ENCODE data around the gene LSP1.
"Not testable (repeated sequence)": the region's sequence is repeated elsewhere in the genome, so short reads cannot be mapped to it uniquely, and the experiment has no call there.

The LSP1 gene

DNA sequence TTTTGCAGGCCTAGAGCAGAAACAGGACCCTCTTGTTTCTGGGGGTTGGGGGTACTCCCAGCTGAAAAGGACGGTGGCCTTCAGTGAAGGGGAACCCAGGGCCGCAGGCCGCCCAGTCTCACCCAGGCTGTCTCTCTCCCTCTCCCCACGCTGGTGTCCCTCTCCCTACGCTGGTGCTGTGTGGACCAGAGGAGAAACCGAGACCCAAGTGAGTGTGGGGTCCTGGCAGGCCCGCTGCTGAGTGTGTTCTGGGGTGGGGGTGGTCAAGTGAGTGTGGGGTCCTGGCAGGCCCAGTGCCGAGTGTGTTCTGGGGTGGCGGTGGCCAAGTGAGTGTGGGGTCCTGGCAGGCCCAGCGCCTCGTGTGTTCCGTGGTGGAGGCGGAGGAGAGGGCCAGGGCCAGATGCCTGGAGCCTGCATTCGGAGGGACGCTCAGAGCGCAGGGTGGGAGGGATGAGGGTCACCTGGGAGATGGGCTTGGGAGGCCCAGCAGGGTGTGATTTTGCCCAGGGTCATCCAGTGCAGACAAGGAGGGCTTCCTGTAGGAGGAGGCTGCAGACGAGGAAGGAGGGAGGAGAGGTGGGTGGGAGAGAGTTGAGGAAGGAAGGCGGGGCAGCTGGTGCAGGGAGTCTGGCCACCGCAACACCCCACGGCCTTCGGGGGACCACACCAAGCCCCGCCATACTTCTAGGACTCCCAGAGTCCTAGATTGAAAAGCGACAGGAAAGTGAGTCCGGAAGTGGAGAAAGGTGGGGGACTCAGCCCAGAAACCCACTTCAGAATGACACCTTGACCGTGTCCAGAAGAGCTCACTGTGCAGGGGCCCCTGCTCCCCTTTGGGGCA lies 77.0 kb downstream of the LSP1 start:
- no peak for DNase-seq

DNA sequence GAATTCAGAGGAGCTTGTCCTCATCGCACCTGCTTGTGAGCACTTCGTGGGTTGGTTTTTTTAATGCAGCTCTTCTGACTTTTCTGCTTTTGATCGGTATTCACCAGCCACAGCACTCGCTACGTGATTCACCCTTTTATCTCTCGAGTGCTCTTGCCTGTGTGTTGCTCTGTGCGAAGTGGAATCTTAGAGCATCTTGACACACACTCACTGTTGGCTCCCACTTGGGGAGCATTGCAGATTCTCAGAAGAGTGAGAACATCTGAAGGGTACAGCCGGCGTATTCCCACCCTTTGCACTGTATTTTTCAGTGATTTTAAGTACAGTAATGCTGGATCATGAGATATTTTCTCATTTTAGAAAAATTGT lies 77.6 kb downstream of the LSP1 start:
- DNase-seq, result no peak

DNA sequence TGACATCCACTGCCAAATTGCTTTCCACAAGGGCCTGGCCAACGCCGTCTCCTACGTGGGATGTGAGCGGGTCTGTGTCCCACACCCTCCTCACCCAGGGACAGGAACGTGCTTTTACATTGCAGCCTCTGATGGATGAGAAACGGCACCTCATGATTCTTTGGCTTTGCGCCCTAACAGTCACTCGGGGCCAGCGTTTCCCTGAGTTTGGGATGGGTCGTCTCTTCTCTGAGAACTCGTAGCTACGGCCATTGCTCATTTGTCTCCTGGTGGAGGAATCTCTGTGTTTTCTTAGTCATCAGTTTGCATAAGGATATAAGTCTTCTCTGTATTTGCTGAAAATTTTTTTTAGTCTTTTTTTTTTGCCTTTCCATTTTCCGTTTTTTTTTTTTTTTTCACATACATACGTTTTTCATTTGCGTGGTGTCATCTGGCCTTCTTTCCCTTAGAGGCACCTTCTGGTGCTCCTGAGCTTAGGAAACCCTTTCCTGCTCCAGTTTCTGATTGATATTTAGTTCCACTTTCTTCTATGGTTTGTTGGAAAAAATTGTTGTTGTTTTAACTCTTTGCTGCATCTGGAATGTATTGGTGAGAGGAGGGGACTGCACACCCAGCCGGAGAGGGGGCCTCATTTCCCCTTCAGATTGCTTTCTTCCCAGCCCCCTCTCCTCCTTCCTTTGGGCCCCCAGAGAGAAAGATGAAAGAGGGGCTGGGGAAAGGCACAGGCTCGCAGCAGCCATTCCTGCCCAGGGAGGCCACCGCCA lies 78.6 kb downstream of the LSP1 start:
- no peak for DNase-seq

- no peak for DNase-seq
Observed at GRCh38 chr11:1932105-1932480, 79.2 kb downstream of the LSP1 start.

- DNase-seq, result no peak
Observed at GRCh38 chr11:1932681-1933080, 79.8 kb downstream of the LSP1 start.

DNA sequence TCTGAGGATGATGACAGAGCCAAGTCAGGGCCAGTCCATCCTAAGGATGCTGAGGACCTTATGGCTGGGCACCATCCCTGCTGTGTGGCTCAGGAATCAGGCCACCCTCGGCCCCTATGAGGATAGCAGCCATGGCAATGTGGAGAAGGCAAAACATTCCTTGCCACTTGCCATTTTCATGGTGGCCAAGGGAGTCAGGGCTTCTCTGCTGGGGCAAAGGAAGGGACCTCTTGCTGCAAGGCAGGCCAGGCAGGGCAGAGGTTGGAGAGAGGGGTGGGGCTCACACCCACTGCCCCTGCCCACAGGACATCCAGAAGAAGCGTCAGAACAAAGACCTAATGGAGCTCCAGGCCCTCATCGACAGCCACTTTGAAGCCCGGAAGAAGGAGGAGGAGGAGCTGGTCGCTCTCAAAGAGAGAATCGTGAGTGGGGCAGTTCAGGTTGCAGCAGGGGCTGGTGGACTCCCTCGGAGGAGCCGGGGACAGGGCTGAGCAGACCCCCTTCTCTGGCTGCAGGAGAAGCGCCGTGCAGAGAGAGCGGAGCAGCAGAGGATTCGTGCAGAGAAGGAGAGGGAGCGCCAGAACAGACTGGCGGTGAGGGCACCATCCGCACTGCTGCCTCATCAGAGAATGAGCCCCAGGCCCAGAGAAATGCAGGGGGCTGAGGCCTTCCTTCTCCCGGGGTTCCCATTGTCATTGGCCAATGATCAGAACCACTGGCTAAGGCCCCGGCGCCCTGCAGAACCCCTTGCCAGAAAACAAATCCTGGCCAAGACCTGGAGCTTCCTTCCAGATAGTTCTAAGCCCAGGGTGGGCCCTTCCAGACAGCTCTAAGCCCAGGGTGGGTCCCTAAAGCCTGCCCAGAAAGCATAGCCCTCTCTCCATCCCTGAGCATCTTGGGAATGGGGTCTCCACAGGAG lies 80.8 kb downstream of the LSP1 start:
- DNase-seq, result no peak

- DNase-seq, result no peak
Observed at GRCh38 chr11:1934335-1935155, 81.7 kb downstream of the LSP1 start.

DNA sequence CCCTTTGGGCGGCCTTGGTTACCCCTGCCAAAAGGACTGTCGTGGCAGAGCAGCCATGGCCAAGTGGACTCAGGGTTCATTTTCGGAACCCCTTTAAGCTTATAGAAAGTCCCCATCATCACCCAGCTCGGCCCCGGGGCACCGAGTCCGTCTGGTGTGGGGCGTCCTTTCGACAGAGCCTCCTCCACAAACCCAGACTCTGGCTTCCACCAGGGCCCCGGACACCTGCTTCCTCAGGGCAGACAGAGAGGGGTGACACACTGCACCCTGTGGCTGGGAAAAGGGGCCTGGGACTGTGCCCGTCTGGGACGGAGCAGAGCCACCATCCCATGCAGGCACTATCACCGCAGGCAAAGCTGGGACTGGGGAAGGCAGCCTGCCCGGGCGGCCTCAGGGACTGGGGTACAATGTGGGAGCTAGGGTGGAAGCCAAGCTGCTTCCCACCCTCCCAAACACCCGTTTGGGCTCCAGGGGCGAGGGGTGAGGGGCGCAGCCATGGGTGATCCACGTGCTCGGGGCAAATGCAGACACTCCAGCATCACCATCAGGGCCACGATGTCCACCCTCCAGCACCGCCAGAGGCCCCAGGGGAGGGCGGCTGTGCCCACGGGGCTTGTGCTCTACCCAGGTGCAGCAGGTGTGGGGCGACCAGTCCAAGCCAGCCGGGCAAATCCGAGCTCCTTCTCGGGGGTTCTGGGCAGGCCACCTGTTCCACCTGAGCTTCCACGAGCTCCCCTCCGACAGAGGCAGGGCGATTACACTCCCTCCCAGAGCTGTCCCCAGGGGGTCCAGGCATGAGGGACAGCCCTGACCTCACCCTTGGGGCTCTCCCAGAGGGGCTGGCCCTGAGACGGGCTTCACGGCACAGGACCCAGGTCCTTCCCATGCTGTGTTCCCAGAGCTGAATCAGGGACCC lies 82.5 kb downstream of the LSP1 start:
- DNase-seq, result no peak

DNA sequence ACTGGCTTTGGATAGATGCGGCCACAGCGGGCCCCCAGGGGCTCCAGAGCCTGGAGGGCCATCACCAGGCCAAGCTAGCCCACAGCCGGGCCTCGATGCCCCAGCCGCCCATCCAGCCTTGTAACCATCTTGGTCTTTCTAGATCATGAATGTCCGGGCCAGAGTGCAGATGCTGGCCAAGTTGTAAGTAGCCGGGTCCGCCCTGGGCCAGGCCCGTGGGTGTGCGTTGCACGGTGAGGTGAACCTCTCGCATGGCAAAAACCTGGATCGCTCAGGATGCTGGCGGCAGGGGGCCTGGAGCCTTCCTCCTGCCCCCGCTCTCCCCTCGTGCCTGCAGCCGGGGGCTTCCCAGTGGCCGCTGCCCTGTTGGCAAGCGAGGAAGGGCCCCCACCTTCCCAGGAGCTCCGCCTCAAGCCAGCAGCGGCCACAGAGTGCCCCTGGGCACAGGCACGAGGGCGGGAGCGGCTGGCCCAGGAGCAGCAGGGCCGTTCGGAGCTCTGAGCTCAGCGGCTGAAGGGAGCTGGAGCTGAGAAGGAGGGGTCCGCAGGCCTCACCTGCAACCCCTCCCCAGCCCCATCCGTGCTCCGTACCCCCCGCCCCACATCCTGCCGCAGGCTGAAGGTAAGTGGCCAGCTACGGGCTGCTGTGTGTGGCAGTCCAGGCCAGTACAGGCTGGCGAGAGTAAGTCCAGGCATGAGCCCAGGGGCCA lies 83.3 kb downstream of the LSP1 start:
- DNase-seq, result no peak

DNA sequence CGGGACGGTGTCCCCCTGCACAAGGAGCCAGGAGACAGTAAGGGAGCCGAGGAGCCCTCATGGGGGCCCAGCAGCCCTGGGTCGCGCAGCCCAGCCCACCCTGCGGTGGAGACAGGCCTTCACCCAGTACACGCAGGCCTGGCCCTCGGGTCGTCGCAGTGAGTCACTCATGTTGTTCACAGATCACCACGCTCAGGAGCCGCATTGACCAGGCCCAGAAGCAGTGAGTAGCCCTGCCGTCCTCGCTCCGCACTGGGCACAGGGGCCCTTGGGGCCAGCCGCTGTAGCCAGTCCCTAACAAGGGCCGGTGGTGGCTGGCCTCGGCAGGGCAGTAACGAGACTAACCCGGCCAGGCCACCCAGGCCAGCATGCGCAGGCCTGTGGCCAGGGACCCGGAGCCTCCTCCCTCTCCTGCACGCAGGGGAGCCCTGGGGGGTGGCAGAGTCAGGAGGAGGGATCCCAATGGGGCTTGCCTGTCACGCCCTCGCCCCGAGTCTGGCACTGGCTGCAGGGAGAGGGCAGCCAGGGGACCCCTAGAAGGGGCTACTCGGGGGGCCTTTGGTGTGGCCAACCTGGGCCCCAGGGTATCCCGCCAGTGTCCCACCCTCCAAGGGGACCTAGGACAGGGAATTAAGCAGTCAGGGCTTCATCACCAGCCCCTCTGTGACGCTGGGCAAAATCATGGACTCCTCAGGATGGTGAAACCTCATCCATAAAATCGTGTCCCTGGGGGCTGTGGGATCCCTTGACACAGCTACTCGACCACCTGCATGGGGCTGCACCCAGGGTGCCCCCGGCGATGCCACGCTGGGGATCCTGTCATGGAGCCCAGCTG lies 84.1 kb downstream of the LSP1 start:
- no peak for DNase-seq

- DNase-seq, result no peak
Observed at GRCh38 chr11:1937616-1938342, 84.9 kb downstream of the LSP1 start.

GRCh38 chr11:1938343-1939005 lies 85.6 kb downstream of the LSP1 start:
- DNase-seq, result no peak

GRCh38 chr11:1939006-1939625 lies 86.2 kb downstream of the LSP1 start:
- no peak for DNase-seq

DNA sequence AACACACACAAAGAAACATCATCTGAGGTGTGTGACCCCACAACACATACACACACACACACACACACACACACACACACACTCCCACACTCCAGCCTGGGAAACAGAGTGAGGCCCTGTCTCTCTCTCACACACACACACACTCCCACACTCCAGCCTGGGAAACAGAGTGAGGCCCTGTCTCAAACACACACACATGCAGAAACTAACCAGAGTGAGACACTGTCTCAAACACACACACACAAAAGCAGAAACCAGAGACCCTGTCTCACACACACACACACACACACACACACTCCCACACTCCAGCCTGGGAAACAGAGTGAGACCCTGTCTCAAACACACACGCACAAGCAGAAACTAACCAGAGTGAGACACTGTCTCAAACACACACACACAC lies 86.9 kb downstream of the LSP1 start:
- DNase-seq, result not testable (repeated sequence)

All from inflammatory macrophage (primary cell).